ENCODE data around the gene HPCAL1. TPM values are rescaled to one million over a fixed set of nuclear protein-coding genes. Genes with fewer than 3 reads are reported as not detected.

The HPCAL1 gene
- total RNA-seq, 6 experiments from 2014 or later = 23.1 to 68.8 (median 29.1) TPM

DNA sequence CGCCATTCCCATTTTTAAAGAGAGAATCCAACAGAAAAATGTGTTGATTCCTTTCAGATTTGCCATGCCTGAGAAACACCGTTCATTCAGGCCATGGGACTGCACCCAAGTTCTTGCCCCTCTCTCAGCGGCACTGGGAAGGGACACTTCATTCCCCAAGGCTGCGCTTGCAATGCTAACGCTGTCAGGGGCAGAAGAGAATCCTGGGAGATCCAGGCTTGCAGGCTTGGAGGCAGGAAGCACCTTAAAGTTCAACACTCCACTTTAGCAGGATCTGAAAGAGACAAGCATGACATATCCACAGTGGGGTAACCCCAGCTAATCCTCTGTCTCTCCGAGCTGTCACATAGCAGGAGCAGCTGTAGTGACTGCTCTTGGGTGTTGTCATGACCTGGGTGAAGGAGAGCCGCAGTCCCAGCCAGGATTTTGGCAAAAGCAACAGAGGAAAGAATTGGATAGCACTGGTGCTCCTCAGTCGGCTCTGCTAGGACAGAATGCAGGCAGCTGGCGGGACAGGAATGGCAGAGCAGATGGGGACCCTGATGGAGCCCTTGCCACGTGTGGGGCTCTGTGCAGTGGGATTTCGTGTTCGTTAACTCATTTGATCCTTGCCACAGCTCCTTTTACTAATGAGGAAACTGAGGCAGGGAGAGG, 167.4 kb downstream of the HPCAL1 start:
- Histone ChIP-seq H3K4me1 (no peaks in the 10 kb centered on the region), H3K9me3 (no peaks in the 10 kb centered on the region), H3K36me3 (no peaks in the 10 kb centered on the region), H3K27me3 (no peaks in the 10 kb centered on the region), H3K27ac (no peak overlapping the region), H3K4me3 (no peak overlapping the region)
- TF ChIP-seq, protein P1, sequence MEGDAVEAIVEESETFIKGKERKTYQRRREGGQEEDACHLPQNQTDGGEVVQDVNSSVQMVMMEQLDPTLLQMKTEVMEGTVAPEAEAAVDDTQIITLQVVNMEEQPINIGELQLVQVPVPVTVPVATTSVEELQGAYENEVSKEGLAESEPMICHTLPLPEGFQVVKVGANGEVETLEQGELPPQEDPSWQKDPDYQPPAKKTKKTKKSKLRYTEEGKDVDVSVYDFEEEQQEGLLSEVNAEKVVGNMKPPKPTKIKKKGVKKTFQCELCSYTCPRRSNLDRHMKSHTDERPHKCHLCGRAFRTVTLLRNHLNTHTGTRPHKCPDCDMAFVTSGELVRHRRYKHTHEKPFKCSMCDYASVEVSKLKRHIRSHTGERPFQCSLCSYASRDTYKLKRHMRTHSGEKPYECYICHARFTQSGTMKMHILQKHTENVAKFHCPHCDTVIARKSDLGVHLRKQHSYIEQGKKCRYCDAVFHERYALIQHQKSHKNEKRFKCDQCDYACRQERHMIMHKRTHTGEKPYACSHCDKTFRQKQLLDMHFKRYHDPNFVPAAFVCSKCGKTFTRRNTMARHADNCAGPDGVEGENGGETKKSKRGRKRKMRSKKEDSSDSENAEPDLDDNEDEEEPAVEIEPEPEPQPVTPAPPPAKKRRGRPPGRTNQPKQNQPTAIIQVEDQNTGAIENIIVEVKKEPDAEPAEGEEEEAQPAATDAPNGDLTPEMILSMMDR (IDR thresholded peaks at IDR 0.05) = no peak
- TF ChIP-seq POLR2A (IDR thresholded peaks at IDR 0.05) = no peak
- DNase-seq (peak in 1 of 3 donors; percentile 30), ATAC-seq (no peak)
- WGBS (ENCODE audit: insufficient coverage, low coverage, low lambda C conversion rate, missing lambda C conversion rate) = 68% methylated on average over 6 of the region's 12 CpGs
- intact Hi-C loops (cut with DNase I) = no loop called here

GRCh38 chr2:10471046-10471571, 168.4 kb downstream of the HPCAL1 start:
- no peak for TF ChIP-seq POLR2A (IDR thresholded peaks at IDR 0.05)
- TF ChIP-seq, protein P1 (IDR thresholded peaks at IDR 0.05) = no peak
- Histone ChIP-seq H3K4me1 (no peaks in the 10 kb centered on the region), H3K27ac (no peak overlapping the region), H3K9me3 (no peaks in the 10 kb centered on the region), H3K27me3 (no peaks in the 10 kb centered on the region), H3K4me3 (no peak overlapping the region), H3K36me3 (no peaks in the 10 kb centered on the region)
- ATAC-seq (no peak), DNase-seq (peak in 1 of 3 donors; percentile 39)
- 77% methylated on average over 9 of the region's 15 CpGs for WGBS (ENCODE audit: insufficient coverage, low coverage, low lambda C conversion rate, missing lambda C conversion rate)
- intact Hi-C loops (cut with DNase I) = no loop called here

DNA sequence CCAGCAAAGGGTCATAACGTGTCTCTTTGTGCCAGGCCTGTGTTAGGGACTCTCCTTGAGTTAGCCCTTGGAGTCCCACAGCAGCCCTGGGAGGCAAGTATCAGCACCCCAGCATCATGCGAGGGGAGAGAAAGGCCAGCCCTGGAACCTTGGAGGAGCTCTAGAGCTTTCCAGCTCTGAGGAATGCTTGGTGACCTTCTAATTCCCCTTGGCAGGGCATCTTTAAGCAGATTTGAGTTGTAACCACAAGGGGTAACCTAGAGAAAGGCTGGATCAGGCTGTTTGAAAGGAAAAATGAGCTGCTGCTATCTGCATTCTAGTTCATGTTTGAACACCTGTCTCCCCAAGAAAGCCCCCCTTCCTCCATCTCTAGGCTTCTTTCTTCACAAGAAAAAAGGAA, 169.3 kb downstream of the HPCAL1 start:
- intact Hi-C loops (cut with DNase I) = no loop called here
- TF ChIP-seq POLR2A (IDR thresholded peaks at IDR 0.05) = no peak
- TF ChIP-seq, protein P1 (IDR thresholded peaks at IDR 0.05) = no peak
- no peak for DNase-seq

GRCh38 chr2:10473121-10473756, 170.5 kb downstream of the HPCAL1 start:
- Histone ChIP-seq H3K27ac (no peak overlapping the region), H3K9me3 (no peaks in the 10 kb centered on the region), H3K4me3 (no peak overlapping the region), H3K4me1 (no peaks in the 10 kb centered on the region), H3K27me3 (no peaks in the 10 kb centered on the region), H3K36me3 (no peaks in the 10 kb centered on the region)
- no peak for ATAC-seq
- no peak for TF ChIP-seq POLR2A (IDR thresholded peaks at IDR 0.05)
- TF ChIP-seq, protein P1 (IDR thresholded peaks at IDR 0.05) = no peak
- no peak for DNase-seq
- WGBS (ENCODE audit: insufficient coverage, low coverage, low lambda C conversion rate, missing lambda C conversion rate) = 15% methylated on average over 2 of the region's 5 CpGs
- intact Hi-C loops (cut with DNase I) = no loop called here

More for the DNA sequence above, 169.3 kb downstream of the HPCAL1 start:
- no peak overlapping the region for H3K4me3 ChIP-seq
- no peak for ATAC-seq
- H3K9me3 ChIP-seq = no peaks in the 10 kb centered on the region
- H3K27me3 ChIP-seq = no peaks in the 10 kb centered on the region
- no peaks in the 10 kb centered on the region for H3K4me1 ChIP-seq
- no peaks in the 10 kb centered on the region for H3K36me3 ChIP-seq
- no peak overlapping the region for H3K27ac ChIP-seq
- WGBS (ENCODE audit: insufficient coverage, low coverage, low lambda C conversion rate, missing lambda C conversion rate) = 89% methylated on average over 1 of the region's 2 CpGs

Measured in right lobe of liver (tissue), 6 donors.